GM19438 (cell line): ENCODE results near the gene SFN.

Source experiments
- ATAC-seq: cut with Tn5 transposase; IDR thresholded peaks from one replicate; pipeline ENCODE4 v1.9.1; 2021; ENCODE audit warnings: low read depth; ENCODE audit not compliant: unreplicated experiment

SFN gene

DNA sequence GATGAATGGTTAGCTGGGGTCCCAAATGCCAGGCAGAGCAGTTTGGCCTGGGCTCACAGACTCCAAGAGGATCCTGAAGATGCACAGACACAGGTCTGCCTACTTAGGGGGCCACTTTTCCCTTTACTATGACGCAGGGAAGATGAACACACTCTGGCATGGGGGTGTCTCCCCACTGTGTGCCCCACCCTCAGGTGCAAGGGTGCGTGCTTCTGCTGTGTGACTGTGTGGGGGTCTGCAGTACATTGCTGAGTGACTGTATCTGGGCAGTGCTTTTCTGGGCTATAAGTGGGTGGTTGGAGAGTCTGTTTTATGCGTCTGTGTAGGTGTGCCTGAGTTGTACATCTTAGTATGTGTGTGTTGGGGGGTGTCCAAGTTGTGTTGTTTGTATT is 47.0 kb downstream of the SFN start:
- no peak for ATAC-seq

- no peak for ATAC-seq
These were observed 47.6 kb downstream of the SFN start for GRCh38 chr1:26910343-26911160.

DNA sequence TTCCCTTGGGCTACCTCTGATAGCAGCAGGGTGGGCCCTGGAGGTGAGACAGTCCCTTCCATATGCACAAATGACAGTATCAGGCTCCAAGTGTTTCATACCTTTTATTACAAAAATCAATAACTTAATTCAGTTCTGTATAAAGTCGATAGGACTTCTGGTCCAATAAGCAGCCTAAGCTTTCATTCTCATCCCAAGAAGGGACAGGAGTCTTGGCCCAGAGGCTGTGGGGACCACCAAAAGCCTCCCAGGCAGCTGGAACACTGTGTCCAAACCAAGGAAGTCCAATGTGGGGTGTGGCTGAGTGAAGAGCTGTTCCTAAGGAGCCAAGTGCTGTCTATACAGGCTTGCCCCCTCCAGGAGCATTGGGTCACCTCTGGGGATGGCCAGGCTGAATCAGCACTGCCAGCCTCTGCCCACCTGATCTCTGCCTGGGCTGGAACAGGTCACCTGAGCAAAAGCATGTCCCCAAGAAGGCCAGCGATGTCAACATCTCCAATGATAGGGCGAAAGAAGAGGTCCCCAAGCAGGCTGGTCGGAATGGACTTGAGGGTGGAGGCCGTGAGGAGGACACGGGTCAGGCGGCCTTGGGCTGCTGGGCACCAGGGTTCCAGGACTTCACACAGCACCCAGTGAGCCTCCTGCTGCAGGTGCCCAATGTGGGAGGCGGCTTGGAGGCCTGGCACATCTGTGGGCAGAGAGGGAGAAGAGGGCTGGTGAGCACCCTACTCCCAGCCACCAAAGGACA is 48.6 kb downstream of the SFN start:
- ATAC-seq, result no peak

GRCh38 chr1:26912147-26912490 is 49.2 kb downstream of the SFN start:
- ATAC-seq, result no peak

DNA sequence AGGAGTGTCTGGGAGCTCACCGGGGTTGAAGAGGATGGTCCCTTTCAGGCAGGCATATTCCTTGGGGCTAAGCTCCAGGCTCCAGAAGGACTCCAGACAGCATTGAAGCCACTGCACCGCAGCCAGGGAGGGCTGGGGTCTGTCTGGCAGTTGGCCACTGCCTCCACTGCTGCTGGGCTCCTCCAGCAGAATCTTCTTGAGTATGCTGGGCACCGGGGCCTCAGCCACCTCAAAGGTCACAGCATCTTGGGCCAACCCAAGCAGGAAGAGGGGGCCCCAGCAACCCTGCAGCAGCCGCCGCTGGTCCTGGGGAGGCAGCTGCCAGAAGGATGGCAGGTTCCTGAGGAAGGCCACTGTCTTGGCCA is 50.4 kb downstream of the SFN start:
- ATAC-seq, result no peak
